ENCODE measurements around the gene DIP2C.

- TF ChIP-seq CTCF (IDR thresholded peaks at IDR 0.05) (no peak), CBFB (CRISPR knock-in tag; IDR thresholded peaks at IDR 0.05; ENCODE audit: low read depth) (no peak), ATF1 (CRISPR knock-in tag; IDR thresholded peaks at IDR 0.05) (no peak), FOXP4 (CRISPR knock-in tag; IDR thresholded peaks at IDR 0.05) (no peak), SOX15 (CRISPR knock-in tag; IDR thresholded peaks at IDR 0.05) (no peak), ZNF281 (CRISPR knock-in tag; IDR thresholded peaks at IDR 0.05) (no peak)
- TF ChIP-seq, protein P1, sequence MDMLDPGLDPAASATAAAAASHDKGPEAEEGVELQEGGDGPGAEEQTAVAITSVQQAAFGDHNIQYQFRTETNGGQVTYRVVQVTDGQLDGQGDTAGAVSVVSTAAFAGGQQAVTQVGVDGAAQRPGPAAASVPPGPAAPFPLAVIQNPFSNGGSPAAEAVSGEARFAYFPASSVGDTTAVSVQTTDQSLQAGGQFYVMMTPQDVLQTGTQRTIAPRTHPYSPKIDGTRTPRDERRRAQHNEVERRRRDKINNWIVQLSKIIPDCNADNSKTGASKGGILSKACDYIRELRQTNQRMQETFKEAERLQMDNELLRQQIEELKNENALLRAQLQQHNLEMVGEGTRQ (CRISPR knock-in tag; IDR thresholded peaks at IDR 0.05): no peak
- TF ChIP-seq, protein P2, sequence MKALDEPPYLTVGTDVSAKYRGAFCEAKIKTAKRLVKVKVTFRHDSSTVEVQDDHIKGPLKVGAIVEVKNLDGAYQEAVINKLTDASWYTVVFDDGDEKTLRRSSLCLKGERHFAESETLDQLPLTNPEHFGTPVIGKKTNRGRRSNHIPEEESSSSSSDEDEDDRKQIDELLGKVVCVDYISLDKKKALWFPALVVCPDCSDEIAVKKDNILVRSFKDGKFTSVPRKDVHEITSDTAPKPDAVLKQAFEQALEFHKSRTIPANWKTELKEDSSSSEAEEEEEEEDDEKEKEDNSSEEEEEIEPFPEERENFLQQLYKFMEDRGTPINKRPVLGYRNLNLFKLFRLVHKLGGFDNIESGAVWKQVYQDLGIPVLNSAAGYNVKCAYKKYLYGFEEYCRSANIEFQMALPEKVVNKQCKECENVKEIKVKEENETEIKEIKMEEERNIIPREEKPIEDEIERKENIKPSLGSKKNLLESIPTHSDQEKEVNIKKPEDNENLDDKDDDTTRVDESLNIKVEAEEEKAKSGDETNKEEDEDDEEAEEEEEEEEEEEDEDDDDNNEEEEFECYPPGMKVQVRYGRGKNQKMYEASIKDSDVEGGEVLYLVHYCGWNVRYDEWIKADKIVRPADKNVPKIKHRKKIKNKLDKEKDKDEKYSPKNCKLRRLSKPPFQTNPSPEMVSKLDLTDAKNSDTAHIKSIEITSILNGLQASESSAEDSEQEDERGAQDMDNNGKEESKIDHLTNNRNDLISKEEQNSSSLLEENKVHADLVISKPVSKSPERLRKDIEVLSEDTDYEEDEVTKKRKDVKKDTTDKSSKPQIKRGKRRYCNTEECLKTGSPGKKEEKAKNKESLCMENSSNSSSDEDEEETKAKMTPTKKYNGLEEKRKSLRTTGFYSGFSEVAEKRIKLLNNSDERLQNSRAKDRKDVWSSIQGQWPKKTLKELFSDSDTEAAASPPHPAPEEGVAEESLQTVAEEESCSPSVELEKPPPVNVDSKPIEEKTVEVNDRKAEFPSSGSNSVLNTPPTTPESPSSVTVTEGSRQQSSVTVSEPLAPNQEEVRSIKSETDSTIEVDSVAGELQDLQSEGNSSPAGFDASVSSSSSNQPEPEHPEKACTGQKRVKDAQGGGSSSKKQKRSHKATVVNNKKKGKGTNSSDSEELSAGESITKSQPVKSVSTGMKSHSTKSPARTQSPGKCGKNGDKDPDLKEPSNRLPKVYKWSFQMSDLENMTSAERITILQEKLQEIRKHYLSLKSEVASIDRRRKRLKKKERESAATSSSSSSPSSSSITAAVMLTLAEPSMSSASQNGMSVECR (CRISPR knock-in tag; IDR thresholded peaks at IDR 0.05; ENCODE audit: borderline replicate concordance): no peak
These were observed 102.8 kb downstream of the DIP2C start for GRCh38 chr10:586716-587115.

Measured in WTC11 (cell line).